Suppressor macrophage (primary cell): ENCODE measurements around the gene STPG2.
"Not testable (repeated sequence)": the region's sequence is repeated elsewhere in the genome, so short reads cannot be mapped to it uniquely, and the experiment has no call there.

Experiments used
- DNase-seq, 4 experiments: peaks; one replicate each; pipeline ENCODE4 v3.0.0-alpha.2; 2020 to 2022

The STPG2 gene

GRCh38 chr4:97786306-97786920, 356.9 kb downstream of the STPG2 start:
- no peak for DNase-seq

- DNase-seq: no peak
These were observed 365.1 kb downstream of the STPG2 start for GRCh38 chr4:97778174-97778573.

- DNase-seq: no peak
These were observed 368.8 kb downstream of the STPG2 start for GRCh38 chr4:97774347-97774989.

GRCh38 chr4:97770222-97770621, 373.1 kb downstream of the STPG2 start:
- DNase-seq: no peak

GRCh38 chr4:97762115-97762512, 381.2 kb downstream of the STPG2 start:
- no peak for DNase-seq

GRCh38 chr4:97761445-97762114, 381.7 kb downstream of the STPG2 start:
- DNase-seq: no peak

- no peak for DNase-seq
These were observed 383.5 kb downstream of the STPG2 start for GRCh38 chr4:97759785-97760184.

GRCh38 chr4:97752599-97752998, 390.7 kb downstream of the STPG2 start:
- no peak for DNase-seq

- no peak for DNase-seq
These were observed 395.3 kb downstream of the STPG2 start for GRCh38 chr4:97747945-97748344.

GRCh38 chr4:97720869-97721432, 422.3 kb downstream of the STPG2 start:
- no peak for DNase-seq

GRCh38 chr4:97691111-97691605, 452.1 kb downstream of the STPG2 start:
- no peak for DNase-seq

- no peak for DNase-seq
These were observed 472.5 kb downstream of the STPG2 start for GRCh38 chr4:97670703-97671269.

GRCh38 chr4:97665553-97665952, 477.7 kb downstream of the STPG2 start:
- no peak for DNase-seq

- no peak for DNase-seq
These were observed 478.5 kb downstream of the STPG2 start for GRCh38 chr4:97664741-97665140.

- no peak for DNase-seq
These were observed 481.1 kb downstream of the STPG2 start for GRCh38 chr4:97662133-97662532.

- DNase-seq: no peak
These were observed 487.1 kb downstream of the STPG2 start for GRCh38 chr4:97656044-97656720.

- DNase-seq: no peak
These were observed 489.6 kb downstream of the STPG2 start for GRCh38 chr4:97653701-97654100.

GRCh38 chr4:97646997-97647396, 496.3 kb downstream of the STPG2 start:
- DNase-seq: no peak

GRCh38 chr4:97645071-97645821, 498.0 kb downstream of the STPG2 start:
- no peak for DNase-seq

- DNase-seq: no peak
These were observed 500.1 kb downstream of the STPG2 start for GRCh38 chr4:97643179-97643578.

- DNase-seq: no peak
These were observed 503.3 kb downstream of the STPG2 start for GRCh38 chr4:97639961-97640360.

- not testable (repeated sequence) for DNase-seq
These were observed 509.4 kb downstream of the STPG2 start for GRCh38 chr4:97633831-97634230.
